ENCODE data around the gene MARS1.

DNA sequence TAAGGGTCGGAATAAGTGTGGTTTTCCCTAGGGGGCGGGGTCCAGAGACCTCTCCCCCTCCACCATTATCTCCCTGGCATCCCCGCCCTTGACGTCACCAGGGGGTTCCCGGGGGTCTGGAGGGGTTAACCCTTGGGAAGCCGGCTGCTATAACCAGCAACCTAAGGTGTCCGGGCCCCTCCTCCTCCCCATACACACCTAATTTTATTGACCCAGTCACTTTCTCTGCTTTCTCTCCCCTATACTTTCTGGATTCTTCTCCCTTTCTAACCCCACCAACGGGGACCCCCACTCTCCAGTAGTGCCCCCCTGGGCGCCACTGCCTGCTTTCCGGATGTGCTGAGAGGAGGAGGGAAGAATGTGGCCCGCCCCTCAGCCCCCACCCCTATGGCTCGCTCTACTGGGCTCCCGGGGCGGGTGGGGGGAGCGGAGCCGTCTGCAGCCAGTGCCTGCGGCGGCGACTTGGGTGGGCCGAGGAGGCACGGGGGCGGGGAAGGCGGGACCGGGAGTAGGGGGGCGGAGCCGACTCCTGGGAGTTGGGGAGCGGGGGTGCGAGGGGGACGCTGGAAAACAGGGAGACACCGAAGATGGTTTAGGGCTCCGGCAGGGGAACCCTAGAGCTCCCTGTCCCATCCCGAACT is 26.5 kb upstream of the MARS1 start:
- no peak for TF ChIP-seq CTCF (IDR thresholded peaks at IDR 0.05; ENCODE audit: insufficient read depth, low read depth, low read length)
- TF ChIP-seq EZH2 (IDR thresholded peaks at IDR 0.05; ENCODE audit: insufficient read depth, low read length) = no peak
